Retinal pigment epithelial cell (primary cell): ENCODE results near the gene SIN3B.

Experiments
- DNase-seq: peaks from one replicate; pipeline ENCODE4 v3.0.0-alpha.2; 2010; ENCODE audit warnings: low read depth
- H3K4me3 ChIP-seq: 2 replicates; pipeline ENCODE4 v1.5.1; 2011; ENCODE audit warnings: mild to moderate bottlenecking, low read length, control low read depth, moderate library complexity
- CTCF ChIP-seq: conservative IDR thresholded peaks from 2 replicates; pipeline ENCODE4 v1.5.1; 2011; ENCODE audit warnings: low read depth, low read length, control low read depth, inconsistent platforms

SIN3B gene

GRCh38 chr19:16880884-16881554 is 51.8 kb downstream of the SIN3B start:
- no peak overlapping the region for H3K4me3 ChIP-seq
- DNase-seq, result no peak
- no peak for TF ChIP-seq CTCF

- H3K4me3 ChIP-seq, result no peak overlapping the region
- no peak for DNase-seq
- TF ChIP-seq CTCF, result no peak
Observed at GRCh38 chr19:16882146-16882545, 52.9 kb downstream of the SIN3B start.

- H3K4me3 ChIP-seq, result no peak overlapping the region
- TF ChIP-seq CTCF, result no peak
- no peak for DNase-seq
Observed at GRCh38 chr19:16883522-16883921, 54.3 kb downstream of the SIN3B start.

DNA sequence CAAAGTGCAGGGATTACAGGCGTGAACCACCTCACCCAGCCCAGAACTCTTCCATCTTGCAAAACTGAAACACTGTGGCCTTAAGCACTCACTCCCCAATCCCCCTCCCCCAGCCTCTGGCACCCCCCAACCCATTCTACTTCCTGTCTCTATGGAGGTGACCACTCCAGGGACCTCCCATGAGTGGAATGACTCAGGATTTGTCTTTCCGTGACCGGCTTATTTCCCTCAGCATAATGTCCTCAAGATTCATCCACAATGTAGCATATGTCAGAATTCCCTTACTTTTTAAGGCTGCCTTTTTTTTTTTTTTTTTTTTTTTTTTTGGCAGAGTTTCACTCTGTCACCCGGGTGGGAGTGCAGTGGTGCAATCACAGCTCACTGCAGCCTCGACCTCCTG is 56.0 kb downstream of the SIN3B start:
- no peak for DNase-seq
- no peak for TF ChIP-seq CTCF
- H3K4me3 ChIP-seq, result no peak overlapping the region

DNA sequence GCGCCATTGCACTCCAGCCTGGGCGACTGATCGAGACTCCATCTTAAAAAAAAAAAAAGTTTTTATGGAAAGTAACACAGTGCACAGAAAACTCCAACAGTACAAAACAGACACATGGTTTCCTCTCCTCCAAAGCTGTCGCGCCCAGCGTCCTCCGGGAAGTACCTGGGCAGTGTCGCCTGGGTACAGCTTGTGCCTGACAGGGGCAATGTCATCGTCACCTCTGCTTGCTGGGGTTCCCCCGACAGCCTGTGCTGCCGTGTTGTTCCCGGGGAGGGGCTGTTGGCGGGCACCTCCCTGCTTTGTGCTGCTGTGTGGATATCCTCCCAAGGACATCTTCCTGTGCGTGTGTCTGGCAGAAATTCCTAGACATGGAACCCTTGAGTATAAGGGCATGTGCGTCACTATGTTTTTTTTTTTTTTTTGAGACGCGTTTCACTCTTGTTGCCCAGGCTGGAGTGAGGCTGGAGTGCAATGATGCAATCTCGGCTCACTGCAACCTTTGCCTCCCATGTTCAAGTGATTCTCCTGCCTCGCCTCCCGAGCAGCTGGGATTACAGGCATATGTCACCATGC is 57.2 kb downstream of the SIN3B start:
- H3K4me3 ChIP-seq, result no peak overlapping the region
- TF ChIP-seq CTCF, result no peak
- no peak for DNase-seq

DNA sequence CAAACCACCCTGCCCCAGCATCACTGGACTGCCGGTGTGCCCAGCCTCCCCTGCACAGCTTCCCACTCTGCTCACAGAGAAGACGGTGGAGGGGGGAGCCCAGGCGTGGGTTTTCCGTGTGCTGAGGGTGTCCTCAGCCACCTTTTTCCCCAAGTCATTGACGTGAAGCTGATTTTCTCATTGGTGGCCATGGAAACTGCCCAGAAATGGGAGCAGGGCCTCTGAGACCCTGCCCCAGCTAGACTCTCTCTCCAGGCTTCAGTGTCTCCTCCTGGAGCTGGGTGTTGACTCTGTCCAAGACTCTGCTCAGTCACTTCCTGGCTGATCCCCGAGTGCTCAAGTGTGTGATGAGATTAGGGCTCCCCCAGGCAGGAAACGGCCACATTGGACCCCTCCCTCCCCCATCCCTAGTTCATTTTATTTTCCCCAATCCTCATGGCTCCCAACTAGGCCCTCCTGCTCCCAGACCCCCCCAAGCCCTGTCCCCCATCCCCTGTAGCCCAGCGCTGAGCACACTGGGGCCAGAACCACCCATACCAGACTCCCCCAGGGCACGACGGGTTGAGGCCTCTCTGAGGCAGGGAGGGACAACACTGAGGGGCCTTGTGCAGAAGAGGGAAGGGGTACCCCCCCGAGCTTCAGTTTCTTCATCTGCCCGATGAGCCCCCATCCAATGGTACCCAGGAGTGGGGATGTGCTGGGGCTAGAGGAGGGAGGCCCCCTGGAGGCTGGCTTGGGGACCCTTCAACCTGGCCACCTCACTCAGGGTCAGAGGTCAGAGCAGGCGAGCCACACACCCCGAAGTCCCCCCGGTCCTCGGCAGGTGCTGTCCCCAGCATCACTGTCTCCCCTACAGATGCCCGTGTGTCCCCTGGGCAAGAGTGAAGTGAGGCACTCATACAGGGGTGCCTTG is 58.4 kb downstream of the SIN3B start:
- no peak for DNase-seq
- H3K4me3 ChIP-seq, result no peak overlapping the region
- TF ChIP-seq CTCF, result no peak
